Measurements from ENCODE around the gene CFAP61.

GRCh38 chr20:20321134-20321533 is 268.8 kb downstream of the CFAP61 start:
- TF ChIP-seq CTCF (IDR thresholded peaks at IDR 0.05; ENCODE audit: insufficient read depth, low read length, poor library complexity, severe bottlenecking) (no peak), EZH2phosphoT487 (conservative IDR thresholded peaks at IDR 0.05; ENCODE audit: low read length) (no peak)
